DMS153 treated with DMSO at 0.1 percent for 48 hours (cell line): Measurements from ENCODE around the gene CACNA2D1.
"Not testable (repeated sequence)": the region's sequence is repeated elsewhere in the genome, so short reads cannot be mapped to it uniquely, and the experiment has no call there.

Experiments used
- DNase-seq: peaks from one replicate; lab custom pipeline; 2025; ENCODE audit not compliant: unreplicated experiment; lab: John Stamatoyannopoulos, UW

CACNA2D1 gene

DNA sequence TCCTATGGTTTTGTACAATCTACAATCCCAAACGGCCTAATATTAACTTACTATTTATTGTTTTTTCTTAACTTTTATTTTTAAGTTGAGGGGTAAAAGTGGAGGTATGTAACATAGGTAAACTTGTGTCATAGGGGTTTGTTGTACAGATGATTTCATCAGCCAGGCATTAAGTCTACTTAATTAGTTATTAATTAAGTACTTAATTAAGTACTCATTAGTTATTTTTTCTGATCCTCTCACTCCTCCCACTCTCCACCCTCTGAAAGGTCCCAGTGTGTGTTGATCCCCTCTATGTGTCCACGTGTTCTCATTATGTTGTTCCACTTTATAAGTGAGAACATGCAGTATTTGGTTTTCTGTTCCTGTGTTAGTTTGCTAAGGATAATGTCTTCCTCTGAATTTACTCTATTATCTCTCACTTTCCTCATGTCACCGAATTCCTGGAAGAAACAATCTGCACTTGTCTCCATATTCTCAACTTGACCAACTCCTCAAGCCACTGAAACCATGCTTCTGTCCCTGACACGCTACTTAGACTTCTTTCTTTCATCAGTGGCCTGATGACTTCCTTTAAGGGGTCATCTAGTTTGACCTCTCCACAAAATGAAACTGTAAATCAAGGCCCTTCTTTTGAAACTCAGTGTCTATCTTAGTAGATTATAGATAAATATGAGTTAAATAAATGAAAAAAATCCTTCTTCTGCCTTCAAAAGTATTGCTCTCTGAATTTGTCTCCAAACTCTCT lies 9.1 kb downstream of the CACNA2D1 start:
- no peak for DNase-seq

- DNase-seq, result no peak
Observed at GRCh38 chr7:82433507-82433906, 10.1 kb downstream of the CACNA2D1 start.

- not testable (repeated sequence) for DNase-seq
Observed at GRCh38 chr7:82432743-82433142, 10.8 kb downstream of the CACNA2D1 start.

GRCh38 chr7:82430500-82431465 lies 12.8 kb downstream of the CACNA2D1 start:
- DNase-seq, result no peak

GRCh38 chr7:82429408-82429807 lies 14.2 kb downstream of the CACNA2D1 start:
- no peak for DNase-seq

DNA sequence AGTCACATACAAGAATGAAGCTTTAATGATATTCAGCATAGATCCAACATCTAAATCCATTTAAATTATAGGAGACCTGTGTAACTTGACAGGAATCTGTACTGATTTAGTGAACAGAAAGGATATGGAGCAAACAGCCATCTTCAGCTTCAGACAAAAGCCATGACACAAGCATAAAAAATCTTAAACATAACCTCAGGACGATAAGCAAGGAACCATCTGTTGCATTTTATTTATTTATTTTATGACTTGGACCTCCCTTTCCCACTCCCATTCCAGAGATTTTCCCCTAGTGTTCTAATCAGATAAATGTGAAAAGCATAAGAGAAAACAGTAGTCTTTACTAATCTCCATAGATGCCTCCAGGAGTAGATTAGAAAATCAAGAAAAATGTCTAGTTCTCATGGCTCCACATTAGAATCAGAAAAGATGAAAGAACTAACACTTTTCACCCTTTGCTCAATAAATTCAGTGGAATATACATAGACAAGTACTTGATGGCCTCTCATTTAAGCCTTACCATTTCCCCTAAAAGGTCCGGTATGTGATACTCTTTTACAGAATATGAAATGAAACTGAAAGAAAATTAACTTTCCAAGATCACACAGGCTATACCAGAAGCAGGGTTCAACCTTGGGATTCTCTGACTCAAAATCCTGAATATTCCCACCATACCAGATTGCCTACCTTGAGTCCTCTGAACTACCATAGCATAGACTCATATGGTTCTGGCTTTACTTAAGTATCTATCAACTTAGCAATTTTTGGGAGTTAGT lies 15.2 kb downstream of the CACNA2D1 start:
- no peak for DNase-seq

GRCh38 chr7:82423446-82423845 lies 20.1 kb downstream of the CACNA2D1 start:
- no peak for DNase-seq

- no peak for DNase-seq
Observed at GRCh38 chr7:82419200-82419599, 24.4 kb downstream of the CACNA2D1 start.

DNA sequence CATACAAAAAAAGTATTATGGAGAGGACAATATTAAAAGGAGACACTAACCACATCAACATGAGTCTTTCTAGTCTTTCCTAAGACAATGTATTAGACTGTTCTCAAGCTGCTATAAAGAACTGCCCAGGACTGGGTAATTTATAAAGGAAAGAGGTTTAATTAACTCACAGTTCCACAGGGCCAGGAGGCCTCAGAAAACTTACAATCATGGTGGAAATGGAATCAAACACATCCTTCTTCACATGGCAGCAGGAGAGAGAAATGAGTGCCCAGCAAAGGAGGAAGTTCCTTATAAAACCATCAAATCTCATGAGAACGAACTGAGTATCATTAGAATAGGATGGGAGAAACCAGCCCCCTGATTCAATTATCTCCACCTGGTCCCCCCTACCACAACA lies 25.7 kb downstream of the CACNA2D1 start:
- DNase-seq, result no peak

GRCh38 chr7:82416402-82416801 lies 27.2 kb downstream of the CACNA2D1 start:
- no peak for DNase-seq

DNA sequence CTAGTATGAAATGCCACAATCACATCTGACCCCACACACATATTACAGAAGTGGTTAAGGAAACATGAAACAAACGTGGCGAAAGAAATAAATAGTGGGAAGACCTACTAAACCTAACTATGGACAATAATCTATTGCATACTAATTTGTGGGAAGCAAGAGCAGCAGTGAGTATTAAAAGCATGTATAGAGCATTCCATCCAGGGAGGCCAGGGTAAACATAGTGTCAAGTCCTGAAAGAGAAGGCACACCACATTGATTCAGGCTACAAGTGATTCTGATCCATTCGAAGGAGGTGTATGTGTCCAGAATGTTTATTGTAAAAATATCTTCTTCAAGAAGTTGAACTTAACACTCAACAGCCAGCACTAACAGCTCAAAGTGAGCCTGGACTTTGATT lies 29.2 kb downstream of the CACNA2D1 start:
- DNase-seq, result no peak

DNA sequence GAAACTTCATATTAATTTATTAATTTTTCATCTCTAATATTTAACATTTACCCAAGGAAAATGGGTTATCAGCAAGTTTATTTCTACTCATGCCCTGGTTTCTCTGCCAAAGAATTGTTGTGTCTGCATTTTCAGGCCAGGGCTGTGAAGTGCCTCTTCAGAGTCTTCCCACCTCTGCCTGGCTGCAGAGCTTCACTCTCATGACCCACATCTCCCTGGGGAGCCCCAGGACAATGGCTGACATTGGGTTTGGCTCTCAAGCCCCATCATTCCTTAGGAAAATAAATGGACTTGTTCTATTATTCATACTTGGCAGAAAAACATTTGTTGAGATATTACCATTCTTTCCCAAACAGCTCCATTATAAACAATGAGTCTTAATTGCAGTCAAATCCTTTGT lies 30.3 kb downstream of the CACNA2D1 start:
- peak; percentile 75 for DNase-seq

- DNase-seq, result no peak
Observed at GRCh38 chr7:82411732-82412131, 31.8 kb downstream of the CACNA2D1 start.

- peak; percentile 42 for DNase-seq
Observed at GRCh38 chr7:82410461-82410860, 33.1 kb downstream of the CACNA2D1 start.

DNA sequence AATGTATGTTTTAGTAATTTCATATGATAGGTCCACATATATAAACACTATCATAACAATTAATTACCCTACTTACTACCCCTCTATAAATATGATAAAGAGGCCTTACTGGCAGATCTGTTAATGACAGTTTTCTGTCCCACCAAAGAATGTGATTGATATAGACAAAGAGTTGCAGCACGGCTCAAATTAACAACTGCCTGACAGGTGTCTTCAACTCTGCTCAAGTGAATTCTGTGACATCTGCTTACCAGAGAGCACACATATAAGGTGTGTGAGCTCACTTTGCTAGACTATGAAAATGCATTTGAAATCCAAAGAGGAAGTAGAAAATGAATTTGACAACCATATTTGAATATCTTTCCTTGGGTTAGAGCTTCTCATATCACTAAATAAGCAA lies 36.6 kb downstream of the CACNA2D1 start:
- DNase-seq, result no peak

DNA sequence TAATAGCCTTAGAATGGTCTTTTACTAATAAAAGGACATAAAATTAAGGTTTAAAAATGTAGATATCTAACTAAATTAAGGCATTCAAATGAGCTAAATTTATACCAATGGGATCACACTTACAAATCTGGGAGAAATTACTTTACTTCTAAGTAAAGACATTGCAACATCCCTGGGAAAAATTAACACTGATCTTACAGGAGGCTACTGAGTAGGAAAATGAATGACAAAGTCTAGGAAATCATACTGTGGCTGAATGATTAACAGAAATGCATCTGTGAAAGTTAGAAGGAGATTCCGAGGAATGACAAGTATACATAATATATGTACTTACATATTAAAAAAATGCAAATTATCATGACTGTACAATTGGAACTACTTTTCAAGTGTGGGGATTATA lies 38.3 kb downstream of the CACNA2D1 start:
- DNase-seq, result no peak

GRCh38 chr7:82404652-82405051 lies 38.9 kb downstream of the CACNA2D1 start:
- no peak for DNase-seq

DNA sequence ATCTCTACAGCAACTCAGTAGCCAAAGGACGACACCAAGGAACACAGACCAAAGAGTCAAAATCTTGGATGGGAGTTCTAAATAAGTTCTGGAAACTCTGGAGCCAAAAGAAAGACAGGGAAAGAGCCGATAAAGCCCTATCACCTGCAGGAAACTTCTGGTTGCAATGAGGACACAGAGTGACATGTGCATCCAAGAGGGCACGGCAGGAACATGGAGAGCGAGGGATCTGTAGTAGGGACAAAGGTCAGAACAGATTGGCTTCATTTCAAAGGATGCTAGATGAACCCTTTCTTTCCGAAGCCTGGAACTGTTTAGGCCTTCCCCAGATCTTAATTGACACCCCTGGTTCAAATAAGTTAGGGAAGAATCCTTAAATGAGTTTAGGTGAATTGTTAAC lies 39.5 kb downstream of the CACNA2D1 start:
- no peak for DNase-seq

DNA sequence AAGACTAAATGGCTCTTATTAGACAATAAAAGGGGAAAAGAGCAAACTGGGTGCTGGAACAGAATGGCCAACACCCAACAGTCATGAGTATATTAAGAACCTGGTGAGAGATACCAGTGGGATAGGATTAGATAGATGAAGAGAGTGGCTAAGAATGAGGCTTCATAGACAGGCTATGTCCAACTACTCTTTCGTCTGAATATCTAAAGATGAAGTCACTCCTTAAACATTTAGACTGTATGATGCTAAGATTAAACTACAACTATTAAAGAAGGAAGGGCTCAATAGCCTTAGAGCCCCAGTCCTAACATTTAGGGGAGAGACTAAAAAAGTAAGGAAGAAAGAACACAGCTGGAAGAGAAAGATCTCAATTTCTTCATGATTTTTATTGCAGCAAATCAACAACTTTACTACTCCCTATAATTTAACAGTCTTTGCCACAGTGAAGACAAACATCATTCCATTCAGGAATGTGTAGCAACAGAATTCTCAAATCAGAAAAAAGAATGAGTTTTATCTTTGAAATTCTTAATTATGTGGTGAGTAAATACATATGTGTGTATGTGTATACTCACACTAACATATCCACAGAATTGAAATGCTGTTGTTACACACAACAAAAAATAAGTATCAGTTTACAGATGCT lies 45.6 kb downstream of the CACNA2D1 start:
- no peak for DNase-seq

- no peak for DNase-seq
Observed at GRCh38 chr7:82396343-82396742, 47.2 kb downstream of the CACNA2D1 start.

DNA sequence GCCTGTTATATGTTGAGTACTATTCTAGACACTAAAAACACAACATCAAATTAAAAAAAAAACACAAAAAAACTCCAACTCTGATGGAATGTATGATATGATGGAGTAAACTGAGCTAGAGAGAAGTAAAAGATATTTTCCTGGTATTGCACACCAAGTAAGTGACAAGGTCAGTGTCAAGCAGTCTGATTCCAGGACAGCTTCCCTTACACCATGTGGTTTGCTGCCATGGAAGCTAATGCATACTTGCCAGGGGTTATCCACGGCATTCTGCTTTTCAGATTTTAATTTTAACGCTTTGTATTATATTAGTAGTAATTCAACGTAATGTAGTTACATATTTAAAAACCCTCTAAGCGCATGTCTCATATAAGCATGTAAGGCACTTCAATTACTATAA lies 48.4 kb downstream of the CACNA2D1 start:
- no peak for DNase-seq
